H4 (cell line): ENCODE results near the gene PCDH12. TPM values are rescaled to one million over a fixed set of nuclear protein-coding genes. Genes with fewer than 3 reads are reported as not detected.

Source experiments
- DNase-seq: peaks from one replicate; pipeline ENCODE4 v3.0.0-alpha.2; 2015; ENCODE audit warnings: low spot score
- total RNA-seq: library from RNA; depleted of rRNA; stranded (reverse); fragments of >200 nt; shearing (Covaris generic); gene quantifications from 2 replicates; pipeline ENCODE4 v1.2.3, GENCODE V29; 2014; rRNA removed

PCDH12 gene
- total RNA-seq, 1 experiment from 2014 or later, result not detected

DNA sequence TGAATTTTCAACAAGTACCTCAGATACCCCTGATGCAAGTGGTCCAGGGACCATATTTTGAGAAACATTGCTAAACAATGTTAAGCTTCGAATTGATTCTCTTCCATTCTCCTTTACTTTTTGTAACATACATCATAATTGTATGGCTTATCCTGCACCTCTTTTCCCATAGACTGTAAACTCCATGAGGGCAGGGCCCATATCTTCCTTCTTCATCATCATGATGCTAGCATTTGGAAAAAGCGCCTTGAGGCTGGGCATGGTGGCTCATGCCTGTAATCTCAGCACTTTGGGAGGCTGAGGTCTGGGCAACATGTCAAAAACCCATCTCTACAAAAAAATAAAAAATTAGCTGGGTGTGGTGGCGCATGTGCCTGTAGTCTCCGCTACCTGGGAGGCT is 48.8 kb downstream of the PCDH12 start:
- DNase-seq, result no peak

DNA sequence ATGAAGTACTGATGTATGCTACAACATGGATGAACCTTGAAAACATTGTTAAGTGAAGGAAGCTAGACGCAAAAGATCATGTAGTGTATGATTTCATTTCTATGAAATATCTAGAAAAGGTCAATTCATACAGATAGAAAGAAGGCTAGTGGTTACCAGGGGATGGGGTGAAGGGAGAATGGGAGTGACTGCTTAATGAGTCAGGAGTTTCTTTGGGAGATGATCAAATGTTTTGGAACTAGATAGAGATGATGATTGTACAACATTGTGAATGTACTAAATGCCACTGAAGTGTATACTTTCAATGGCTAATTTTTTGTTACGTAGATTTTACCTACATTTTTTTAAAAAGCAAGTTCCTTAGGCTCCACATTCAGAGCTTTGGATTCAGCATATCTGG is 49.2 kb downstream of the PCDH12 start:
- no peak for DNase-seq

DNA sequence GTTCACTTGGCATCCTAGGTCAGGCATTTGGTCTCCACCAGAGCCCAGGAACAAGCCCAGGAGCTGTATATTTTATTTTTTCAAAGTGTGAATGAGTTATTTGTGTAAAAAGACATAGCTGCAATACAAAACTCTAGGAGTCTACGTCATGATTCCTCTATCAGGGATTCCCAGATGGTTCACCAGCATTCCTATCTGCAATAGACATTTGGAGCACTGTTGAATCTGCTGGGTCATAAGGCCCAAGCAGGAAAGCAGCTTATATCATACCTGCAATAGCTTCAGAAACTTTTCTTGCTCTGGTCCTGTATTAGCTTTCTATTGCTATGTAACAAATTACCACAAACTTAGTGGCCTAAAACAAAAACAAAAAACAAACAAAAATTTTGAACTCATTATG is 51.0 kb downstream of the PCDH12 start:
- DNase-seq, result no peak

DNA sequence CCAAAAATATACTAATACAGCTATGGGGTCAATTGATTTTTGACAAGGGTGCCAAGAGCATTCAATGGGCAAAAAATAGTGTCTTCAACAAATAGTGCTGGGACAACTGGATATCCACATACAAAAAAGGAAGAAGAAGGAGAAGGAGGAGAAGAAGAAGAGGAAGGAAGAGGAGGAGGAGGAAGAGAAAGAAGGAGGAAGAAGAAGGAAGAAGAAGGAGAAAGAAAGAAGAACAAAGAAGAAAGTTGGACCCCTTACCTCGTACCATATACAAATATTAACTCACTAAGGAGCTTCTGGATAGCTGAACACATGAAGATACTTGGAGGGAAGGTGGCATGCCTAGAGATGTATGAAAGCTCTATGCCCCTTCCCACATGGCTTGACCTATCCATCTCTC is 51.5 kb downstream of the PCDH12 start:
- DNase-seq, result no peak

DNA sequence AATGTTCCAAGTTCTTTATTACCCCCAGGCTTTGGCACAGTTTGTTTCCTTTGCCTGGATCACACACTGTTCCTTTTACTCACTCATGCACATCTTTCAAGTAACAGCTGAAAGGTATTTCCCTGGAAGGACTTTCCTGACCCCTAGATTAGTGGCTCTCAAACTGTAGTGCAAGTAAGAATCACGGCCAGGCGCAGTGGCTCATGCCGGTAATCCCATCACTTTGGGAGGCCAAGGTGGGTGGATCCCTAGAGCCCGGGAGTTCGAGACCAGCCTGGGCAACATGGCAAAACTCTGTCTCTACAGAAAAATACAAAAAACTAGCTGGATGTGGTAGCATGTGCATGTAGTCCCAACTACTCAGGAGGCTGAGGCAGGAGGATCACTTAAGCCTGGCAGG is 53.5 kb downstream of the PCDH12 start:
- no peak for DNase-seq

DNA sequence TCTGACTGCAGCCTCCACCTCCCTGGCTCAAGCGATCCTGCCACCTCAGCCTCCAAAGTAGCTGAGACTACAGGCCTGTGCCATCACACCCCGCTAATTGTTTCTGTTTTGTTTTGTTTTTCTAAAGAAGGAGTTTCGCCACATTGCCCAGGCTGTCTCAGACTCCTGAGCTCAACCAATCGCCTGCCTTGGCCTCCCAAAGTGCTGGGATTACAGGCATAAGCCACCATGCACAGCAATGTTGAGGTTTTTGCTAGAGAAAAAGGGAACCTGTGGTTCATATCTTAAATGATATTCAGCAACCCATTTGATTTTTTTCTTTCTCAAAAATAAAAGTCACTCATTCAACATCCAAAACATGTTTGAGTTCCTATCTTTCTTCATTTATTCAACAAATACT is 54.7 kb downstream of the PCDH12 start:
- no peak for DNase-seq

DNA sequence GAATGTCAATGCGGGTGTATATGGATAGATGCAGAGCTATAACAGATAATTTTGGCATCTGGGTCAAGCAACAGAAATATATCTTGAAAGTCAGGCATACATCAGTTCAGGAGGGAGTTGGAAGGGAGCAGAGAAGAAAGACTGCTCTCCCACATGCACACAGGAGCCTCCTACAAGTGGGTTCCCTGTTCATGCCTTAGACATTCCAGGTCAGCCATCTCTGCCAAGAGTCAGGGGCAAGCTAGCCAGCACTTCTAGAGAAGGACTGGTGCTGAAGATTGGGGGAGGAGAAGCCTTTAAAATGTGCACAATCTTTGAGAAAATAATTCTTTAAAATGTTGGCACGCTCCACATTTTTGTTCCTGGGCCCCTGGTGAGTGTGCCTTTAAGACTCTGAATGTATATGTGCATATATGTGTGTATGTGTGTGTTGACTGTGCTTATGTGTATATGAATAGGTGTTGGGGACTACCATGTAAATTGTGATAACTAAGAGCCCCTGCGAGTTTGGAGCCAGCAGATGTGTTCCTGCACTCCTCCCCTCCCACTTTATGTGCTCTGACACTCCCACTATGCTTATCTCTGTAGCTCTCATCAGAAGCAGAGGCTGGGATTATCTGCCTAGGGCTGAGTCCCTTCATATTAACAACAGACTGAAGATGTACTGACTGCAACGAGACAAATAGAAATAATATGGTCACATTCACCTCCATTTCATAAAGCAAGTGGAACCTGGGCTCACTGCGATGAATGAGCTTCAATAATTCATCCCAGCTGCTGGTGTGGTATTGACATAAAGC is 55.8 kb downstream of the PCDH12 start:
- no peak for DNase-seq

DNA sequence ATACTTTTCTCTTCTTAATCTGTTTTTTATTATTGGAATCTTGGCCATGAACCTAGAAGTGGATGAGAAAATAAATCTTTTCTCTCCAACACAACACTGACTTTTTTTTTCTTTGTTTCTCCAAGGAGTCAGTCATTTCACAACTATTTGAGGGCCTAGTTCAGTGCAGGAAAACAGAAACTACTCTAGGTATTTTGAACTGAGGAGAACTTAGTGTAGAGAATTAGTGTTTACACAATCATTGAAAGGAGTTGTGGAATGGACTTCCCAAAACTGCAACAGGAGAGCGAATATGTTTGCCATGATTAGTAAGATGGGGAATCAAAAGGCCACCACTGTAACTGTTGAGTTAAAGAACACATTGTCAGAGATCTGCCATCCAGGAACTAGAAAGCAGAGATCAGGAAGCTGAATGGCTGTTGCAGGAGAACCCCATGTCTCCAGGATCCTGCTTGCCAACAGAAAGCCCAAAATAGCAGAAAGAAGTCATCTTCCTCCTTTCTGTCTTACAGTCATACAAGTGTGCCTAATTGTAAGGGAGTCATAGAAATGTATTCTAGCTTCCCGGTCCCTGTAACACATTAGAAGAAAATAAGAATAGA is 59.5 kb downstream of the PCDH12 start:
- no peak for DNase-seq

DNA sequence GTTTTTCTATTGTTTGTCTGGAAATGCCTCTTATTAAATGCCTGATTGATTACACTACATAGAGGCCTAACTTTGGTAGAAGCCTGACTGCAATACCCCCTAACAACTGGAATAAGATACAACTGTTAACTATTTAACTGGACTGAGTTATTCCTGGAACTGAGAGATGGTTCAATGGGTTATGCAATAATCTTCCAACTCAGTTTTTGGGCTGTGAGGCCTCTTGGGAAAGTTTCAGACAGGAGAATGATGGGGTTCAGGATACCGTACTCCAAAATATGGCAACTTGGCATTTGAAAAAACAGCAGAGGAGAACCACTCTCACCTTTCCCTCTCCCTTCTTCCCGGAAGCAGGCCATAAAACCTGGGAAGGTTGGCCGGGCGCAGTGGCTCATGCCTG is 60.6 kb downstream of the PCDH12 start:
- no peak for DNase-seq

Other genes with a start within 250 kb of the PCDH12 start
- gene PCDH1, start 79.8 kb downstream of the PCDH12 start, total RNA-seq, result 1.2 and 6.6 TPM in 2 replicates
- gene DELE1, start 34.3 kb downstream of the PCDH12 start, total RNA-seq, result 37.3 and 57.4 TPM in 2 replicates
- 60.5 and 75.9 TPM in 2 replicates for gene RNF14, start 10.9 kb upstream of the PCDH12 start, total RNA-seq
- gene GNPDA1, start 54.8 kb upstream of the PCDH12 start, total RNA-seq, result 79.5 and 119 TPM in 2 replicates
- 42.6 and 44.5 TPM in 2 replicates for gene NDFIP1, start 150.6 kb upstream of the PCDH12 start, total RNA-seq